NCI-H510A treated with DMSO at 0.1 percent for 48 hours (cell line): ENCODE data around the gene SFXN2.
"Not testable (repeated sequence)": the region's sequence is repeated elsewhere in the genome, so short reads cannot be mapped to it uniquely, and the experiment has no call there.

ENCODE experiments used
- DNase-seq: peaks from one replicate; lab custom pipeline; 2025; lab: John Stamatoyannopoulos, UW

The SFXN2 gene

DNA sequence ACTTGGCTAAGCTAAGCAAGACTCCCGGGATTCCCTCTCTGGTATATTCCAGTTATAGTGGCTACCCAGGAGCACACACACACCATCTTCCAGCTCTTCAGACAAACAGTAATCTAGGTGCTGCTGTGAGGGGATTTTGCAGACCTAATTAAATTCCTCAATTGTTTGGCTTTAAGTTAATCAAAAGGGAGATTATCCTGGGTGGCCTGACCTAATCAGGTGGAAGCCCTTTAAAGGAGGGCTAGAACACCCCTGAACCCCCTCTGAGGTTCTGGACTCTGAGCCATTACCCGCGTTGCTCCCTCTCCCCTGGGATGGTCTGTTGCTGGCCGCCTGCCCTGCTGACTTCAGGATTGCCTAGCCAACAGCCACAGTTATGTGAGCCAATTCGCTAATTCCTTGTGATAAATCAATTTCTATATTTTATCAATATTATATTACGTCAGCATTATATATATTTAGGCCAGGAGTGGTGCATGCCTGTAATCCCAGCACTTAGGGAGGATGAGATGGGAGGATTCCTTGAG, 6.4 kb downstream of the SFXN2 start:
- DNase-seq = no peak

DNA sequence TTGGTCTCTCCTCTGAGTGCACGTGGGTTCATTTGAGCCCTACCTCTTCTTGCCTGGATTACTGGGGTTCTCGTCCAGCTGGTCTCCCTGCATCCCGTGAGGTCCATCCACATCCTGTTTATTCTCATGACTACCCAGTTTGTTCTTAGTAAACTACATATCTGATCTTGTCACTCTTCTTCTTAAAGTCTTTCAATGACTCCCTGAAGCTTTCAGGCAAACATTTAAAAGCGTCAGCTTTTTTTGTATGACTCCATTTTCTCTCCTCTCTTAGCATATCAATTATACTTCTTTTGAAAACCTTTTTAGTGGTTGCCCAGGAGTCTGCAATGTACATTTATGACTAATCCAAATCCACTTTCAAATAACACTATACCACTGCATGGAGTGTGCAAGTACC, 7.5 kb downstream of the SFXN2 start:
- DNase-seq = no peak

DNA sequence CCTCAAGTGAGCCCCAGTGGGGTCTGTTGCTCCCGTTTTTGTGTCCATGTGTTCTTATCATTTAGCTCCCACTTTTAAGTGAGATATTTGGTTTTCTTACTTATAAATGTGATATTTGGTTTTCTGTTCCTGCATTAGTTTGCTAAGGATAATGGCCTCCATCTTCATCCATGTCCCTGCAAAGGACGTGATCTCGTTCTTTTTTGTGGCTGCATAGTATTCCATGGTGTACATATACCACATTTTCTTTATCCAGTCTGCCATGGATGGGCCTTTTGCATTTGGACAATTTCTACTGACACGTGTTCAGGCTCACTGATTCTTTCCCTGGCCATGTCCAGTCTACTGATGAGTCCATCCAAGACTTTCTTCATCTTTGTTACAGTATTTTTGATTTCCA, 9.6 kb downstream of the SFXN2 start:
- DNase-seq = no peak

DNA sequence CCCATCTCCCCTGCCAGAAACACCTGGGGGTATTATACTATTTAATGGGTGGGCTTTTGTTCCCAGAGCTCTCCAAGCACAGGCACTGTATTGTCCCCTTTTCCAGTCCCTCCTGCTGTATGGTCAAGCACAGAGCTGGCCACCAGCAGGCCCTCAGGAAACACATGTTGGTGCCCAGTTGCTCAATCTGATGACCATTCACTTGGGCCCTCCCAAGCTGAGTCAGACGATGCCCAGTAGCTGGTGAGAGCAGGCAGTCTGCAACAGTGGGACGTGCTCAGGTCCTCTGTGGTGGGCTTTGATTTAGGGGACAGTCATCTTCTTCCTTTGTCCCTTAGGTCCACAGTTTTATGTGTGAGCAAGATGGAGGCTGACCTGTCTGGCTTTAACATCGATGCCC, 11.8 kb downstream of the SFXN2 start:
- DNase-seq = no peak

DNA sequence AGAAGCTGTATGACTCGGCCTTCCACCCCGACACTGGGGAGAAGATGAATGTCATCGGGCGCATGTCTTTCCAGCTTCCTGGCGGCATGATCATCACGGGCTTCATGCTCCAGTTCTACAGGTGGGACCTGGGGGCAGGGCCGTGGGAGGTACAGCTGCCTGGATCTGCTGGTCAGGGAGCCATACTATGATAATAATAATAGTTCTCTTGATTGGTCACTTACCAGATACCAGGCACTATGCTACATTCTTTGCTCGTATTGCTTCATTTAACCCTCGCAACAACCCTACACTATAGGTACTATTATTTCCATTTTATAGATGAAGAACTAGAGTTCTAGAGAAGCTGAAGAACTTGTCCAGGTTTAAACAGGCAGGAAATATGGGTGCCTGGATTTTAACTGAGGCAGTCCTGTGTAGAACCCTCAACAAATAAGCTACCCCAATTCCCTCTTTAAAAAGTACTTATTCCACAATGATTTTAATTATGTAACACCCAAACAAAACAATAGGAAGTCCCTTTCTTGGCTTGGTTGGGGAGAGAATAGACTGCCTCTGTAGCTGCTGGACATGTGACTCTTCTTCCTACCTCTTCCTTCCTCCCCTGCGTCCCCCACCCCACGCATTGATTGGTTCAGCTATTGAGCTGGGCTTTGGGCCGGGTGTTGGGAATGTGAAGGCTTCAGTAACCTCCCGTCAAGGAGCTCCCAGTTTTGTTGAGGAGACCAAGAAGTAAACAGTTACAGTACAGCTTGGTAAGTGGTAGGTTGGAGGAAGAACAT, 12.8 kb downstream of the SFXN2 start:
- DNase-seq = no peak

DNA sequence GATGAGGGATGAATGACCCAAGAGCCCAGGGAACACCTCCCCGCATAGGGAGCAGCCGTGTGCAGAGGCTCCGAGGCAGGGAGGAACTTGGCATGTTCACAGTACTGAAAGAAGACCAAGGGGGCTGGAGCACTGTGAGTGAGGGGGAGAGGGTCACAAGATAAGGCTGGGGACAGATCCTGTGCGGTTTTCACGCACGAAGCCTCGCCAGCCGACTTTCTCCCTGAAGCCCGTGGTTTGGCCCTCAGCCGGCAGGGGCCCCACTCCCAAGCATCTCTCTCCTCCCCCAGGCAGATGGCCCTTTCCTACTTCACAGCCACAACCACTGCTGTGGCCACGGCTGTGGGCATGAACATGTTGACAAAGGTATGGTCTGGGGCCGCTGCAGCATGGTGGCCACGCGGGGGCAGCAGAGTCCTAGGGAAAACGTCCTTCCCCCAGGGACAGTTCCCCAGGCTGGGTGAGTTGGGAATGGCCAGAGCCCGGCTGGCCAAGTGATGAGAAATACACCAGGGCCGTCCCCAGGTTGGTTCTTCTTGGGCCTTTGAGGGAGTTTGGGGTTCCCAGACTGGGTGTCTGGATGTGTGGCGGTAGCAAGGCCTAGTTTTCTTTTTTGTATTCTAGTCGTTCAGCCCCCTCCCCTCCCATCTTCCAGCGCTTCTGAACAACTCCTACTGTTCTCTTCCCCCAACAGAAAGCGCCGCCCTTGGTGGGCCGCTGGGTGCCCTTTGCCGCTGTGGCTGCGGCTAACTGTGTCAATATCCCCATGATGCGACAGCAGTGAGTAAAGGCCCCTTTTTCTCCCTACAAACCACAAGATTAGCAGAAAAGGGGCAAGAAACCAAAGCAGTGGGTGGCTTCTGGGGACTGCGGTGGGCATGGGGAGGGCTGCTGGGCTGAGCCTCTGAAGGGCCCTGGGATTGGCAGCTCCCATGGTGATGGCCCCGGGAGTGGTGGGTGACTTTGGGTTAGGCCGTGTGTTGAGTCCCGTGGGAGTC, 14.9 kb downstream of the SFXN2 start:
- DNase-seq = peak; percentile 63

DNA sequence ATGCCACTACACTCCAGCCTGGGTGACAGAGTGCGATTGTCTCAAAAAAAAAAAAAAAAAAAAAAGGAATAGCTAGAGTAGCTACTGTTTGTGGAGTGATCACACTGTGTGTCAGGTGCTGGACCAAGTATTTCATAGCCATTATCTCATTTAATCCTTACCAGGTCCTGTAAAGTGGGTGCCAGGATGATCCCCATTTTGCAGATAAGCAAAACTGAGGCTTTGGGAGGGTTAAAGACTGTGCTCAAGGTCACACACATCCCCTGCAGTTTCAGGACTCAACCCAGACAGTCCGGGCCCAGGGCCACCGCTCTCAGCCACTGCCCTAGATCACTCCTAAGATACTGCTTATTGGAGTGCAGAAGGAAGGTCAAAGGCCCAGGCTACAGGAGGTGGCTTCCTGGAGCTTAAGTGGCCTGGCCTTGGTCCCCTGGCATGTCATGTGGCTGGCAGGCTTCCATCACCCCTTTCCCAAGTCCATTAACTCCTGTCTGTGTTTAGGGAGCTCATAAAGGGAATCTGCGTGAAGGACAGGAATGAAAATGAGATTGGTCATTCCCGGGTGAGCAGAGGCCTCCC, 16.9 kb downstream of the SFXN2 start:
- no peak for DNase-seq

DNA sequence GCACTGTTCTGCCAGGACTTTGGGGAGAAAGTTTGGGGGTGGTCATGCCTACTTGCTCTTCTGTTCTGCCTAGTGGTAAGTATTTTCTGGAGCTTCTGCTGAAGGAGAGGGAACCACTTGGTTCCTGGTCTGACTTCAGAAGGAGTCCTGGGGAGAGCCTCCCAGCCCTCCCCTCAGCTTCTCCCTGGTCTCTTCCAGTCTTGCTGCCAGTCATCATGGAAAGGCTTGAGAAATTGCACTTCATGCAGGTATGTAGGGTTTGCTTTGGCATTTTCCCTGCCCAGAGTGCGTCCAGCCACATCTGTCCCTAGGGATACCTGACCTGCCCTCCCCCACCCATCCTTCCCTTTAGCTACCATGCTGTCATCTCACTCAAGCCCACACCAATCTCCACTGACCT, 18.2 kb downstream of the SFXN2 start:
- DNase-seq = no peak

DNA sequence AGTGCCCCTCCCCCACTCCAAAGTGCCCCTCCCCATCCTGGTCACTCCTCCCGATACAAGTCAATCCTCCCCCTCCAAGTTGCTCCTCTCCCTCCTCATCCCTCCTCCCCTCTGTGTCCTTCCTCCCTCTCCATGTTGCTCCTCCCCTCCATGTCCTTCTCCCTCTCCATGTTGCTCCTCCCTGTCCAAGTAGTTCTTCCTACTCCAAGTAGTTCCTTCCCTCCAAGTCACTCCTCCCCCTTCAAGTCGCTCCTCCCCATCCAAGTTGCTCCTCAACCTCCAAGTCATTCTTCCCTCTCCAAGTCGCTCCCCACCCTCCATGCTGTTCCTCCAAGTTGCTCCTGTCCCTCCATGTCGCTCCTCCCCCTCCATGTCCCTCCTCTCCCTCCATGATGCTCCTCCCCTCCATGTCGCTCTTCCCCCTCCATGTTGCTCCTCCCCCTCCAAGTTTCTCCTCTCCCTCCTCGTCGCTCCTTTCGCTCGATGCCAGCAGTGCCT, 20.7 kb downstream of the SFXN2 start:
- no peak for DNase-seq

DNA sequence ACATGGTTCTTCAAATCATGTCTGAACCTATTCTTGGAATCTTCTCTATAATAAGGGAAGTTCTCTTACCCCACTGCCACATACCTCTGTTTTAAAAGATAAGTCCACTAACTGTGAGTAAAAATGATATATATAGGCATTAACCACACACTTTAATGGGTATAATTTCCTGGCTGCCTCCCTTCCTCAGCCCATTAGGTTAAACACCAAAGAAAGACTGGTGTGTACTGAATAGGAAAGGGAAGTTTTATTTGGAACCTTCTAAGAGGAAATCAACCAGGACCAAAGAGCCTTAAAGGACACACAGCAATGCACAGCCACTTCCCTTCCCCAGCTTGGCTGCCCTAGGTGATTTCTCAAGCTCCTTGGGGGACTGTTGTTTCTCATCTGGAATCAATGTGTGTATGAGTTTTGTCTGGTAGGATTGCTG, 24.3 kb downstream of the SFXN2 start:
- DNase-seq = no peak

DNA sequence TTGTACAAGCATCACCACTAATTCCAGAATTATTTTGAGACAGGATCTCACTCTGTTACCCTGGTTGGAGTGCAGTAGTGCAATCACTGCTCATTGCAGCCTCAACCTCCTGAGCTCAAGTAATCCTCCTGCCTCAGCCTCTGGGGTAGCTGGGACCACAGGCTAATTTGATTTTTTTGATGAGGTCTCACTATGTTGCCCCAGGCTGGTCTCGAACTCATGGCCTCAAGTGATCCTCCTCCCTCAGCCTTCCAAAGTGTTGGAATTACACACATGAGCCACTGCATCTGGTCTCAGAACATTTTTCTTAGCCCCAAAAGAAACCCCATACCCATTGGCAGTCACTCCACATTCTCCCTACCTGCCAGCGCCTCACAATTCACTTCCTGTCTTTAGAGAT, 25.8 kb downstream of the SFXN2 start:
- DNase-seq = no peak

DNA sequence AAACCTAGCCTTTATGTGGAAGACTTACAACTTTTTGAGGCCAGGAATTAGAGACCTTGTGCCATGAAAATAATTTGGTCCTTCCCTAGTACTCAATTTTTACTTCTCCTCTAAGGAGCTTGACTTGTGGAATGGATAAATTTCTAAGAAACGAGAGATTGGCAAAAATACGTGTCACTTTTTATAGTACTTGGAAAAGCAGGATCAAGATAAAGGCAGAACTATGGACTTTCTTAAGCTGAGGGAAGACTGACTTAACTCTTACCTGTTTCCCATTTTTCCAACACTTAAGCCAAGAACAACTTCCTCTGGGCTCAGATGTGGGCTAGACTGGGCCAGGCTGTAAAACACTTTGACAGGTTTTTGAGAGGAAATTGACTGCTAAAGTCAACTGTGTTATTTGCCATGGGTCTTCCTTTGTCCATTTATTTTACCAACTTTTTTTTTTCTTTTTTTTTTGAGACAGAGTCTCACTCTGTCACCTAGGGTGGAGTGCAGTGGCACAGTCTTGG, 27.3 kb downstream of the SFXN2 start:
- DNase-seq = no peak

DNA sequence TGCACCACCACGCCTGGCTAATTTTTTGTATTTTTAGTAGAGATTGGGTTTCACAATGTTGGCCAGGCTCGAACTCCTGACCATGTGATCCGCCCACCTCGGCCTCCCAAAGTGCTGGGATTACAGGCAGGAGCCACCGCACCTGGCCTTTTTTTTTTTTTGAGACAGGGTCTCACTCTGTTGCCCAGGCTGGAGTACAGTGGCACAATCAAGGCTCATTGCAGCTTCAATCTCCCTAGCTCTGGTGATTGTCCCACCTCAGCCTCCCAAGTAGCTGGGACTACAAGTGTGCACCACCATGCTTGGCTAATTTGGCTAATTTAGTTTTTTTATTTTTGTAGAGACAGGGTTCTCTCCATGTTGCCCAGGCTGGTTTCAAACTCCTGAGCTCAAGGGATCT, 27.9 kb downstream of the SFXN2 start:
- DNase-seq = not testable (repeated sequence)

DNA sequence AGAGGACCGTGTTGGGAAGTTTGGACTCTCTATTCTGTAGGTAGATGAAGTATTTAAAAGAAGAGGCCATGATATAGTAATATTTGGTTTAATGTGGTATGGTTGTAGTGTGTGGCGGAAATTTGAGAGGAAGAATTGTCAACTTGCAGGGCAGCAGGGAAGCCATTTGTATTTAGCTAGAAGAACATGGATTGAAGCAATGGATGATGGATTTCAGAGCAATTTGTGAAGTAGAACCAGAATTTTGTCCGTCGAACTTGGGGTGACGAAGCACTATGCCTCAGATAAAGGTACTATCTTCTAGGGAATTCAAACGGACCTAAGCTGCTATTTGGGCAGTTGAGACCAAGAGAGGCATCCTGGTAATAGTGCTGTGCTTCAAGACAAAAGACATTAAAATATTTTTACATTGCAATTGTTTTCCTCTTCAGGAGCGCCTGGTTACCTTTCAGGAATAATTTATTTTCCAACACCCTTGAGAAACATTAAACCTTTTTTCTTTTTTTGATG, 28.7 kb downstream of the SFXN2 start:
- peak; percentile 83 for DNase-seq

DNA sequence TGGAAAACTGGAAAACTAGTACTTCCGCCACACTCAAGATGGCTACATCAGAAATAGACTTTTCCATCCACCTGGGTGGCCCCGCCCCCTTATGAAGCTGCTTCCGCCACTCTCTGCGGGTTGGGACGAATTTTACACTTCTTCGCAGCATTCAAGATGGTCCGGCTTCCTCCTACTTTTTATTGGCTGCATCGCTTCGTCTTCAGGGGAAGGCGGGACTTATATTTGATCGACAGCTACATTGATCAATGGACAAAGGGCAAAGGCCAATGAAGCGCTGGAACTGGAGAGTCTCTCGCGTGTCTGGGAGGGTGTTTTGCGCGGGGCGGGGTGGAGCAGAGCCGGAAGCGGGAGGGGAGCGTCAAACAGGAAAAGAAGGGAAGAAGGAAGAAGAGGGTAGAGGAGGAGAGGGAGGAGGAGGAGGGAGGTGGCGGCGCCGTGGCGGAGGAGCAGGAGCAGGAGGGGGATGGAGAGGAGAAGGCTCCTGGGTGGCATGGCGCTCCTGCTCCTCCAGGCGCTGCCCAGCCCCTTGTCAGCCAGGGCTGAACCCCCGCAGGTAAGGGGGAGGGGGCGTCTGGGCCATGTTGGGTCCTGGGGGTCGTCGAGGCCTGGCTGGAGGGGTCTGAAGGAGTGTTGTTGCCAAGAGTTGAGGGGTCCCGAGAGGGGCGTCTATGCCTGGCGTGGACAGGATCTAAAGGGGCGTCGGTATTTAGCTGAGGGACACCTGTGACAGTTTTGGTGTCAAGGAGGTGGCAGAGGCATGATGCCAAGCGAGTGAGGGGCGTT, 29.3 kb downstream of the SFXN2 start, which contains the start of gene WBP1L:
Gene WBP1L, plus strand, starts transcription at position 361 of the 786 bp plus-strand sequence. Its CDS starts 106 bp downstream, at position 467.
- DNase-seq = peak; percentile 98

DNA sequence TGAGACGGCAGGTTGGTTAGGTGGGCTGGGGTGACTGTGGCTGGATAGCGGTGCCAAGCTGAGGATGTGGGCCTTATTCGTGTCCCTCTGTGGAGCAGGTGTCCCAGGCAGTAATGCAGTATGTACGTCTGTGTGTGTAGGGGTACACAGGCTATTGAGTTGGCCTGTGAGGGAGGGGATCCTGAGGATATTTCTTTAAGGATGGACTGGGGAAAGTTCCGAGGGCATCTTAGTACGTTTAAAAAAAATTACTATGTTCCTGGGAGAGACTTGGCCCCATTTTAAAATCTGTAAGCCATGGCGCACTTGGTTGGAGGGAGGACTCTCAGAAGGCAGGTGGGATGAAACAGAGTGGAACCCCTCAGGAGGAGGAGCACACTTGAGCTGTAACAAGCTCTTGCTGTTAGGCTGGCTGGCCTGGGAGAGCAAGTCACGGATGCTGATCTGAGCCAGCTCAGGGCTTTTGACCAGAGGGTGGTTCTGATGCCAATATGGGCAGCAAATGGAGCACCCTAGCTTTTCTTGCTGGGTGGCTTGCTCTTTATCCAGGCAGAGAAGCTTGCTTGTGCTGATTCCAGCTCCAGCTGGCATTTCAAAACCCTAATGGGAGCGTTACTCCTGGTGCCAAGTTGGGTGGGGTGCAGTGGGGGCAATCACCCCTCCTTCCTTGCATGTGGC, 30.1 kb downstream of the SFXN2 start:
- peak; percentile 57 for DNase-seq

DNA sequence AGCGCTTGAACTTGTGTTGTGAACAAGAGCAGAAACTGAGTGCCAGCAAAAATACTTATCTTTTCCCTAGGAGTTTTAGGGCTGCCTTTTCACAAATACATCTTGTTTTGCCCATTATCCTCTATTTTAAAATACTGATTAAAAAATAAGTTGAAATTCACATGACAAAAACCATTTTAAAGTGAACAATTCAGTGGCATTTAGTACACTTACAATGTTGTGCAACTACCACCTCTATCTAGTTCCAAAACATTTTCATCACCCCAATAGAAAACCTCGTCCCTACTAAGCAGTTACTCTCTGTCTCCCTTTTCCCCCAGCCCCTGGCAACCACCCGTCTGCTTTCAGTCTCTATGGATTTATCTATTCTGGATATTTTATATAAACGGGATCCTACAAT, 30.7 kb downstream of the SFXN2 start:
- DNase-seq = no peak

DNA sequence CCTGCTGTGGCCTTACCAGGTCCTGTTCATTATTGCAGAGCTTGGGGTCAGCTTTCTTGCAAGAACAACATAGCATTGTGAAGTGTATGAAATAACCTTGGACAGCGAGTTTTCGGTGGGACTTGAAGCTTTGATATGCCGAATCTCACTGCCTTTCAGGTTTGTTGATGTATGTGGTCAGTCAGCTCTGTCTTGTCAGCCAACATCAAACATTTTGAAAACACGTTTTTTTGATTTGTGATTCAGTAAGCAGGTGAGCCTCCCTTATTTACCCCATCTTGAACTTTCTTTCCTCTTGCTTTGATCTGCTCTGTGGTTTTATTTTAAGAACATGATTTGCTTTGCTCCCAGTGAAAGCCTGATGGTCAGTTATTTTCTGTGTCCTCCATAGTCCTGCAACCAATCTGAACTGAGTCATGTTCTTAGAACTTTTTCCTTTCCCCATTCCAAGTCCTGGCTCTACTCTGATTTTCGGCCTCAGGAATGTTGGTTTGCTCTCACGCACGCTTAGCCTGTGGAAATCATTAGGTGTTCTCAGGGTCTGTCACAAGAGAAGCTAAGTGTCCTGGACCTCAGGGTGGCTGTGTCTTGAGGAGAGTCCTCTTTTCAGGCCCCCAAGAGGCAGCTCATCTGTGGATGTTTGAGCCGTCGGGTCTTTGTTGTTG, 38.0 kb downstream of the SFXN2 start:
- DNase-seq = no peak

DNA sequence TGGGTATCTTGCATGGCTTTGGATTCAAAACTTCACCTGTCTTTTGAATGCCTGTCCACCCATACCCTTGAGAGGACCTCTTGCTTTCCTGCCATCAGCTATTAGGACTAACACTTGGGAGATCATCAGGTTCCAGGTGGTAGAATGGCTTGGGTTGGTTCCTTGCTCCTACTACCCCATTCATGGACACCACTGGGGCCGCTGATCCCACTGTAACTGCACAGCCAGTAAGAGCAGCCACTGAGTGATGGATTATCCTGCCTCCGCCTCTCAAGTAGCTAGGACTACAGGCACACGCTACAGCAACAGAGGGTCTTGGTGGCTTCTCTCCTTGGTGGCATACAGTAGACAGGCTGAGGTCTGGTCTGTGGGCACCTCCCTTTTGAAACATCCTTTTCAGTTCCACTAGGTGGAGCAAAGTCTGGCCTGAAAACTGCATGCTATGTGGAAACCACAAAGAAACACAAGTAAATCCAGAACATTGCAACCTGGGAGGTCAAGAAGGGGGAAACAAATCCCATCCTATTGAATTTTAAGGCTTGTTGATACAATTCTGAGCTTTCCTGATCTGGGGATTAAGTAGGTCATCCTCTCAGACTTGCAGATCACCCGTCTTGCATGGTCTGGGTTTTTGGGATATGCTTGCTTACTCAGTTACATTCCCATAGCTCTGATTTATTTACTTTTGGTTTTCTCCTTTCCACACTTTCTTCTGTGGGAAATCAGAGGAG, 38.7 kb downstream of the SFXN2 start:
- DNase-seq = no peak
